Keratinocyte (primary cell): ENCODE measurements around the gene RAB30.

ENCODE experiments used
- EZH2 ChIP-seq: IDR thresholded peaks from one replicate; pipeline ENCODE4 v1.6.1; 2012; ENCODE audit warnings: inconsistent platforms, mild to moderate bottlenecking, low read length, moderate library complexity
- TF ChIP-seq, protein P1 (sequence below), 3 experiments: IDR thresholded peaks in 1 of 3; conservative IDR thresholded peaks in 1 of 3; optimal IDR thresholded peaks in 1 of 3; 2 replicates in 2 of 3; 3 replicates in 1 of 3; pipeline versions ENCODE3 to v1.5.1; 2011; ENCODE audit warnings: low read length in 3 of 3, mild to moderate bottlenecking in 3 of 3, moderate library complexity in 2 of 3, control low read depth in 1 of 3, inconsistent platforms in 1 of 3; ENCODE audit not compliant: insufficient read depth in 2 of 3; ENCODE audit errors: extremely low read depth in 1 of 3

DNA sequence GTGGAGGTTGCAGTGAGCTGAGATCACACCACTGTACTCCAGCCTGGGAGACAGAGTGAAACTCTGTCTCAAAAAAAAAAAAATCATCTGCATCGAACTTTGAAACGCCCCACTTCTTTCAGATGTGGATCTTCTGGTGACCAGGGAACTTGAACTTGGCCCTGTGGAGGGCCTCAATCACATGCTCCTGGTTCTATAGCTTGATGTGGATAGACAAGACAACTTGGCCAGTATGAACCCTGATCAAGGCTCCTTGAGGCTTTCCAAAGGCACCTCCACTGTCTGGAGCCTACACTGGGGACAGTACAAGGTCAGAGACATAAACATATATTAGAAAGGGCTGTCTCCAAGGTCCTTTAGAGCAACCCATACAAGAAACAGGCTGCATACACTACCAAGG, 30.6 kb downstream of the RAB30 start:
- TF ChIP-seq EZH2, result no peak
- TF ChIP-seq, protein P1, sequence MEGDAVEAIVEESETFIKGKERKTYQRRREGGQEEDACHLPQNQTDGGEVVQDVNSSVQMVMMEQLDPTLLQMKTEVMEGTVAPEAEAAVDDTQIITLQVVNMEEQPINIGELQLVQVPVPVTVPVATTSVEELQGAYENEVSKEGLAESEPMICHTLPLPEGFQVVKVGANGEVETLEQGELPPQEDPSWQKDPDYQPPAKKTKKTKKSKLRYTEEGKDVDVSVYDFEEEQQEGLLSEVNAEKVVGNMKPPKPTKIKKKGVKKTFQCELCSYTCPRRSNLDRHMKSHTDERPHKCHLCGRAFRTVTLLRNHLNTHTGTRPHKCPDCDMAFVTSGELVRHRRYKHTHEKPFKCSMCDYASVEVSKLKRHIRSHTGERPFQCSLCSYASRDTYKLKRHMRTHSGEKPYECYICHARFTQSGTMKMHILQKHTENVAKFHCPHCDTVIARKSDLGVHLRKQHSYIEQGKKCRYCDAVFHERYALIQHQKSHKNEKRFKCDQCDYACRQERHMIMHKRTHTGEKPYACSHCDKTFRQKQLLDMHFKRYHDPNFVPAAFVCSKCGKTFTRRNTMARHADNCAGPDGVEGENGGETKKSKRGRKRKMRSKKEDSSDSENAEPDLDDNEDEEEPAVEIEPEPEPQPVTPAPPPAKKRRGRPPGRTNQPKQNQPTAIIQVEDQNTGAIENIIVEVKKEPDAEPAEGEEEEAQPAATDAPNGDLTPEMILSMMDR (optimal IDR thresholded peaks at IDR 0.05 in 1 of 3, IDR thresholded peaks at IDR 0.05 in 1 of 3, conservative IDR thresholded peaks at IDR 0.05 in 1 of 3; ENCODE audit: extremely low read depth in 1 of 3, insufficient read depth in 2 of 3, low read length in 3 of 3), result no peak
